Neural cell (in vitro differentiated cells): ENCODE results near the gene FRMPD4. TPM values are rescaled to one million over a fixed set of nuclear protein-coding genes. Genes with fewer than 3 reads are reported as not detected.

Experiments used
- H2AFZ ChIP-seq: fragments of 200-600, 300-800 bp; sonication (generic), shearing (Covaris generic); 2 replicates; pipeline ENCODE4 v1.6.0; 2014; ENCODE audit warnings: low read depth, mild to moderate bottlenecking, antibody characterized with exemption, low read length, moderate library complexity
- H3F3A ChIP-seq: fragments of 200-600 bp; shearing (Covaris generic); 2 replicates; pipeline ENCODE4 v1.6.1; 2016; ENCODE audit warnings: mild to moderate bottlenecking, moderate library complexity, mixed read lengths, antibody characterized with exemption, low read length; ENCODE audit not compliant: insufficient read depth, poor library complexity, severe bottlenecking
- H3K27ac ChIP-seq: fragments of 200-600, 300-800 bp; sonication (generic), shearing (Covaris generic); 2 replicates; pipeline ENCODE4 v1.5.1; 2014; ENCODE audit warnings: mild to moderate bottlenecking, low read length, moderate library complexity
- H3K27me3 ChIP-seq: fragments of 300-800, 200-600 bp; sonication (generic), shearing (Covaris generic); 2 replicates; pipeline ENCODE4 v1.6.0; 2014; ENCODE audit warnings: mild to moderate bottlenecking, low read depth, low read length, moderate library complexity; ENCODE audit not compliant: insufficient read depth
- H3K36me3 ChIP-seq: fragments of 300-800, 200-600 bp; sonication (generic), shearing (Covaris generic); 2 replicates; pipeline ENCODE4 v1.5.1; 2014; ENCODE audit warnings: mild to moderate bottlenecking, antibody characterized with exemption, low read length, moderate library complexity; ENCODE audit not compliant: insufficient read depth
- H3K4me2 ChIP-seq: fragments of 300-800, 200-600 bp; sonication (generic), shearing (Covaris generic); 2 replicates; pipeline ENCODE4 v1.6.0; 2014; ENCODE audit warnings: mild to moderate bottlenecking, low read length
- H3K4me3 ChIP-seq: fragments of 300-800, 200-600 bp; sonication (generic), shearing (Covaris generic); 2 replicates; pipeline ENCODE4 v1.5.1; 2014; ENCODE audit warnings: mild to moderate bottlenecking, low read length, moderate library complexity
- H3K79me2 ChIP-seq: fragments of 200-600 bp; shearing (Covaris generic); replicated peaks from 2 replicates; pipeline ENCODE4 v1.6.0; 2014; ENCODE audit warnings: mild to moderate bottlenecking, low read length, moderate library complexity; ENCODE audit not compliant: insufficient read depth
- H3K9ac ChIP-seq: fragments of 300-800, 200-600 bp; sonication (generic), shearing (Covaris generic); 2 replicates; pipeline ENCODE4 v1.6.1; 2016; ENCODE audit warnings: mild to moderate bottlenecking, low read length, mixed read lengths
- H3K9me2 ChIP-seq: fragments of 200-600 bp; shearing (Covaris generic); 2 replicates; pipeline ENCODE4 v1.6.1; 2016; ENCODE audit warnings: mild to moderate bottlenecking, low read length, mixed read lengths; ENCODE audit not compliant: insufficient read depth
- H3K9me3 ChIP-seq: fragments of 200-600, 300-800 bp; sonication (generic), shearing (Covaris generic); 2 replicates; pipeline ENCODE4 v1.6.1; 2016; ENCODE audit warnings: mild to moderate bottlenecking, mixed run types, low read length, moderate library complexity, mixed read lengths
- H4K20me1 ChIP-seq: fragments of 200-600 bp; shearing (Covaris generic); 2 replicates; pipeline ENCODE4 v1.6.1; 2016; ENCODE audit warnings: mild to moderate bottlenecking, mixed run types; ENCODE audit not compliant: insufficient read depth
- EP300 ChIP-seq: fragments of 450-650 bp; conservative IDR thresholded peaks from 2 replicates; pipeline ENCODE4 v1.6.1; 2014; ENCODE audit warnings: antibody characterized with exemption, mild to moderate bottlenecking, moderate library complexity; ENCODE audit not compliant: poor library complexity, severe bottlenecking
- EZH2 ChIP-seq: fragments of 200-600, 300-800 bp; shearing (Covaris generic), sonication (generic); IDR thresholded peaks from 2 replicates; pipeline ENCODE4 v1.6.1; 2014; ENCODE audit warnings: antibody characterized with exemption, low read length, borderline replicate concordance, mild to moderate bottlenecking; ENCODE audit not compliant: insufficient read depth, poor library complexity, severe bottlenecking
- MXI1 ChIP-seq: fragments of 450-650 bp; conservative IDR thresholded peaks from 2 replicates; pipeline ENCODE4 v1.6.1; 2014; ENCODE audit warnings: antibody characterized with exemption, mild to moderate bottlenecking; ENCODE audit not compliant: poor library complexity, severe bottlenecking
- POLR2AphosphoS5 ChIP-seq: IDR thresholded peaks from 2 replicates; pipeline ENCODE4 v1.6.1; 2012
- RAD21 ChIP-seq: fragments of 450-650 bp; conservative IDR thresholded peaks from 2 replicates; pipeline ENCODE4 v1.6.1; 2014; ENCODE audit warnings: antibody characterized with exemption, mild to moderate bottlenecking, moderate library complexity
- SMC3 ChIP-seq: fragments of 450-650 bp; conservative IDR thresholded peaks from 2 replicates; pipeline ENCODE4 v1.6.1; 2014; ENCODE audit warnings: antibody characterized with exemption, mild to moderate bottlenecking, moderate library complexity; ENCODE audit not compliant: poor library complexity
- TAF1 ChIP-seq: IDR thresholded peaks from 2 replicates; pipeline ENCODE4 v1.6.1; 2012; ENCODE audit warnings: low read depth
- polyA plus RNA-seq: library from polyadenylated mRNA; depleted of rRNA; stranded (reverse); fragments of >200 nt; gene quantifications from 2 replicates; pipeline ENCODE4 v1.2.3, GENCODE V29; 2014
- TF ChIP-seq, protein P1 (sequence below): IDR thresholded peaks from 2 replicates; pipeline ENCODE4 v1.6.1; 2012; ENCODE audit warnings: borderline replicate concordance
- TF ChIP-seq, protein P2 (sequence below): fragments of 450-650 bp; IDR thresholded peaks from 2 replicates; pipeline ENCODE4 v1.5.1; 2014; ENCODE audit warnings: antibody characterized with exemption, mild to moderate bottlenecking, moderate library complexity; ENCODE audit not compliant: poor library complexity, severe bottlenecking

The FRMPD4 gene
- polyA plus RNA-seq, 1 donor from 2014 or later, result 1.2 TPM

- Histone ChIP-seq H3K27me3 (no peaks in the 10 kb centered on the region), H2AFZ (no peak overlapping the region)
- TF ChIP-seq, protein P1, sequence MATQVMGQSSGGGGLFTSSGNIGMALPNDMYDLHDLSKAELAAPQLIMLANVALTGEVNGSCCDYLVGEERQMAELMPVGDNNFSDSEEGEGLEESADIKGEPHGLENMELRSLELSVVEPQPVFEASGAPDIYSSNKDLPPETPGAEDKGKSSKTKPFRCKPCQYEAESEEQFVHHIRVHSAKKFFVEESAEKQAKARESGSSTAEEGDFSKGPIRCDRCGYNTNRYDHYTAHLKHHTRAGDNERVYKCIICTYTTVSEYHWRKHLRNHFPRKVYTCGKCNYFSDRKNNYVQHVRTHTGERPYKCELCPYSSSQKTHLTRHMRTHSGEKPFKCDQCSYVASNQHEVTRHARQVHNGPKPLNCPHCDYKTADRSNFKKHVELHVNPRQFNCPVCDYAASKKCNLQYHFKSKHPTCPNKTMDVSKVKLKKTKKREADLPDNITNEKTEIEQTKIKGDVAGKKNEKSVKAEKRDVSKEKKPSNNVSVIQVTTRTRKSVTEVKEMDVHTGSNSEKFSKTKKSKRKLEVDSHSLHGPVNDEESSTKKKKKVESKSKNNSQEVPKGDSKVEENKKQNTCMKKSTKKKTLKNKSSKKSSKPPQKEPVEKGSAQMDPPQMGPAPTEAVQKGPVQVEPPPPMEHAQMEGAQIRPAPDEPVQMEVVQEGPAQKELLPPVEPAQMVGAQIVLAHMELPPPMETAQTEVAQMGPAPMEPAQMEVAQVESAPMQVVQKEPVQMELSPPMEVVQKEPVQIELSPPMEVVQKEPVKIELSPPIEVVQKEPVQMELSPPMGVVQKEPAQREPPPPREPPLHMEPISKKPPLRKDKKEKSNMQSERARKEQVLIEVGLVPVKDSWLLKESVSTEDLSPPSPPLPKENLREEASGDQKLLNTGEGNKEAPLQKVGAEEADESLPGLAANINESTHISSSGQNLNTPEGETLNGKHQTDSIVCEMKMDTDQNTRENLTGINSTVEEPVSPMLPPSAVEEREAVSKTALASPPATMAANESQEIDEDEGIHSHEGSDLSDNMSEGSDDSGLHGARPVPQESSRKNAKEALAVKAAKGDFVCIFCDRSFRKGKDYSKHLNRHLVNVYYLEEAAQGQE, result no peak
- no peak for TF ChIP-seq EP300
- TF ChIP-seq RAD21, result no peak
- TF ChIP-seq SMC3, result no peak
- no peak for TF ChIP-seq EZH2
These were observed 189.6 kb downstream of the FRMPD4 start for GRCh38 chrX:12327836-12328235.

GRCh38 chrX:12329476-12329875 lies 191.2 kb downstream of the FRMPD4 start:
- Histone ChIP-seq H3K4me3 (no peak overlapping the region), H3K4me2 (no peak overlapping the region), H4K20me1 (no peaks in the 10 kb centered on the region), H2AFZ (no peak overlapping the region), H3K36me3 (no peaks in the 10 kb centered on the region), H3F3A (no peaks in the 10 kb centered on the region), H3K27ac (no peak overlapping the region), H3K9me2 (no peaks in the 10 kb centered on the region), H3K79me2 (no peaks in the 10 kb centered on the region), H3K9me3 (no peaks in the 10 kb centered on the region), H3K27me3 (no peaks in the 10 kb centered on the region), H3K9ac (no peak overlapping the region)
- TF ChIP-seq, protein P2, sequence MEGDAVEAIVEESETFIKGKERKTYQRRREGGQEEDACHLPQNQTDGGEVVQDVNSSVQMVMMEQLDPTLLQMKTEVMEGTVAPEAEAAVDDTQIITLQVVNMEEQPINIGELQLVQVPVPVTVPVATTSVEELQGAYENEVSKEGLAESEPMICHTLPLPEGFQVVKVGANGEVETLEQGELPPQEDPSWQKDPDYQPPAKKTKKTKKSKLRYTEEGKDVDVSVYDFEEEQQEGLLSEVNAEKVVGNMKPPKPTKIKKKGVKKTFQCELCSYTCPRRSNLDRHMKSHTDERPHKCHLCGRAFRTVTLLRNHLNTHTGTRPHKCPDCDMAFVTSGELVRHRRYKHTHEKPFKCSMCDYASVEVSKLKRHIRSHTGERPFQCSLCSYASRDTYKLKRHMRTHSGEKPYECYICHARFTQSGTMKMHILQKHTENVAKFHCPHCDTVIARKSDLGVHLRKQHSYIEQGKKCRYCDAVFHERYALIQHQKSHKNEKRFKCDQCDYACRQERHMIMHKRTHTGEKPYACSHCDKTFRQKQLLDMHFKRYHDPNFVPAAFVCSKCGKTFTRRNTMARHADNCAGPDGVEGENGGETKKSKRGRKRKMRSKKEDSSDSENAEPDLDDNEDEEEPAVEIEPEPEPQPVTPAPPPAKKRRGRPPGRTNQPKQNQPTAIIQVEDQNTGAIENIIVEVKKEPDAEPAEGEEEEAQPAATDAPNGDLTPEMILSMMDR, result no peak
- no peak for TF ChIP-seq EZH2
- no peak for TF ChIP-seq RAD21
- TF ChIP-seq, protein P1, result no peak
- no peak for TF ChIP-seq POLR2AphosphoS5
- no peak for TF ChIP-seq SMC3
- no peak for TF ChIP-seq TAF1
- TF ChIP-seq MXI1, result no peak

More at GRCh38 chrX:12327836-12328235, 189.6 kb downstream of the FRMPD4 start:
- Histone ChIP-seq H3K36me3 (no peaks in the 10 kb centered on the region), H3K9me3 (no peaks in the 10 kb centered on the region), H3K9me2 (no peaks in the 10 kb centered on the region), H3K4me3 (no peak overlapping the region), H4K20me1 (no peaks in the 10 kb centered on the region), H3K4me2 (no peak overlapping the region), H3K79me2 (no peaks in the 10 kb centered on the region), H3F3A (no peaks in the 10 kb centered on the region), H3K27ac (no peak overlapping the region), H3K9ac (no peak overlapping the region)
